Measurements from ENCODE around the gene MEIS2. TPM values are rescaled to one million over a fixed set of nuclear protein-coding genes. Genes with fewer than 3 reads are reported as not detected.

MEIS2 gene
- total and polyA plus RNA-seq, 2 of the 13 experiments (the other 11 are each of a cell fraction or from before 2014, with no cell fraction given): 10.7 to 12.4 TPM

DNA sequence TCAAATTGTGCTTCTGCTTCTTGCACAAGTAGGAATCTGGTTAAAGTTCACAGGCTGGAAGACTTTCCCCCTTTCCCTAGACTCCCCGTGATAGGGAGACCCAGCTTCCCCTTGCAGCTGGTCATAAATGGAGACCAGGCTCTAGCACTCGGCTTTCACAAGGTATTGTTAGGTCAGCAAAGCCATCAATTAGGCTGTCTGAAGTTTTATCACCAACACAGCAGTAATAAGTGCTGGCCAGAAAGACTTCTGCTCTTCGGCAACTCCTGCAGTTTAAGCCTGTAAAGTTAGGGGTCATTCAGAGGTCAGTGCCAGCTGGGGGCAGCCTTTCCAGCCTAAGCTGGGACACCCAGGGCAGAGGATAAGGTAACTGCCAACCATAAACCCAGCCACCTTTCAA, 203.4 kb downstream of the MEIS2 start (continued):
- TF ChIP-seq AFF4 (CRISPR knock-in tag; IDR thresholded peaks at IDR 0.05) (no peak), HDAC1 (CRISPR knock-in tag; IDR thresholded peaks at IDR 0.05) (no peak)

DNA sequence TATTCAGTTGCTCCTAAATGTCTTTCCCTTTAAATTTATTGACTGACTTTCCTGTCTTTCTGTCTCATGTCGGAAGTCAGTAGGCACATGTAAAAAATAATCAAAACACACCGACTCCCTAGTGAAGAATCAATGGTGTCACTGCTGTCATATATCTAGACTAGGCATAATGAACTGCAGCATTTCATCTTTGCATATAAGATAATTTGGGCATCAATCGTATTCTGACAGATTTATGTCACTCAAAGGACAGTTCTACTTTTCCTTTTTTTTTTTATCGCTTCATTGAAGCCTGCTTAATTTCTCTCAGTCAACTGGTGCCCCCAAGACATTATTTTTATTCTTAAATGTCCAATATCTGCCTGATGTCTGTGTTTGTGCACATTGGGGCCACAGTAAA, 206.3 kb downstream of the MEIS2 start:
- FAIRE-seq (no peak), DNase-seq (ENCODE audit: low spot score) (no peak), ATAC-seq (no peak)
- Histone ChIP-seq H4K20me1 (ENCODE audit: insufficient read depth, low read length) (no peaks in the 10 kb centered on the region), H3K9ac (ENCODE audit: insufficient read depth, low read depth, low read length) (no peak overlapping the region), H3K9me3 (ENCODE audit: low read length) (no peaks in the 10 kb centered on the region), H3K4me2 (ENCODE audit: low read depth, low read length) (no peak overlapping the region), H3K4me1 (ENCODE audit: insufficient read depth, low read length) (peaks cover 11% of the 10 kb centered on the region), H2AFZ (ENCODE audit: low read length) (no peak overlapping the region), H3K4me3 (replicated peaks in 1 of 3; ENCODE audit: insufficient read depth in 1 of 3, low read depth in 2 of 3, low read length in 3 of 3) (no peak overlapping the region), H3K27ac (ENCODE audit: extremely low read length, insufficient read depth, low read length) (no peak overlapping the region), H3K27me3 (ENCODE audit: control insufficient read depth in 1 of 2, insufficient read depth in 2 of 2, low read length in 2 of 2) (no peaks in the 10 kb centered on the region), H3K79me2 (ENCODE audit: insufficient read depth, low read length) (no peaks in the 10 kb centered on the region), H3K36me3 (replicated peaks in 1 of 2; ENCODE audit: control insufficient read depth in 1 of 2, insufficient read depth in 2 of 2, low read length in 2 of 2) (peaks cover 2 to 17% of the 10 kb centered on the region in 2 experiments; a peak in 3 of 5 replicates)
- no TSS peak for BruUV-seq (replicated peaks)
- WGBS (ENCODE audit: low lambda C conversion rate): 90% methylated on average over 4 of the region's 4 CpGs
- ChIA-PET CTCF (ENCODE audit: low intra/inter-chr PET ratio, low total read pairs) (no interaction called here), POLR2A (no interaction called here)
- in situ Hi-C loops (cut with HindIII; ENCODE audit: extremely low pct_ligation_motif_present, low pct_unique_long_range_greater_than_20kb) (loop anchor here (25.0 kb wide), 1 partner anchor 993 kb away; no protein-coding TSS in a partner anchor), intact Hi-C loops (cut with micrococcal nuclease; ENCODE audit: unreplicated experiment) (no loop called here)
- TF ChIP-seq ZHX2 (IDR thresholded peaks at IDR 0.05; ENCODE audit: low read depth) (no peak), ZHX2 (CRISPR knock-in tag; IDR thresholded peaks at IDR 0.05; ENCODE audit: borderline replicate concordance) (no peak), ZBTB42 (CRISPR knock-in tag; IDR thresholded peaks at IDR 0.05) (no peak), MLLT10 (CRISPR knock-in tag; IDR thresholded peaks at IDR 0.05) (no peak), HOMEZ (CRISPR knock-in tag; IDR thresholded peaks at IDR 0.05; ENCODE audit: low read depth) (no peak), ZFP36L2 (CRISPR knock-in tag; IDR thresholded peaks at IDR 0.05) (no peak), ZNF619 (CRISPR knock-in tag; IDR thresholded peaks at IDR 0.05) (no peak), SRSF1 (optimal IDR thresholded peaks at IDR 0.05; ENCODE audit: low read depth, low read length) (no peak)
- TF ChIP-seq, protein P1, sequence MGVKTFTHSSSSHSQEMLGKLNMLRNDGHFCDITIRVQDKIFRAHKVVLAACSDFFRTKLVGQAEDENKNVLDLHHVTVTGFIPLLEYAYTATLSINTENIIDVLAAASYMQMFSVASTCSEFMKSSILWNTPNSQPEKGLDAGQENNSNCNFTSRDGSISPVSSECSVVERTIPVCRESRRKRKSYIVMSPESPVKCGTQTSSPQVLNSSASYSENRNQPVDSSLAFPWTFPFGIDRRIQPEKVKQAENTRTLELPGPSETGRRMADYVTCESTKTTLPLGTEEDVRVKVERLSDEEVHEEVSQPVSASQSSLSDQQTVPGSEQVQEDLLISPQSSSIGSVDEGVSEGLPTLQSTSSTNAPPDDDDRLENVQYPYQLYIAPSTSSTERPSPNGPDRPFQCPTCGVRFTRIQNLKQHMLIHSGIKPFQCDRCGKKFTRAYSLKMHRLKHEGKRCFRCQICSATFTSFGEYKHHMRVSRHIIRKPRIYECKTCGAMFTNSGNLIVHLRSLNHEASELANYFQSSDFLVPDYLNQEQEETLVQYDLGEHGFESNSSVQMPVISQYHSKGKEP (CRISPR knock-in tag; IDR thresholded peaks at IDR 0.05): no peak

All from HepG2 (cell line).